Measurements from ENCODE around the gene MPZL2.

DNA sequence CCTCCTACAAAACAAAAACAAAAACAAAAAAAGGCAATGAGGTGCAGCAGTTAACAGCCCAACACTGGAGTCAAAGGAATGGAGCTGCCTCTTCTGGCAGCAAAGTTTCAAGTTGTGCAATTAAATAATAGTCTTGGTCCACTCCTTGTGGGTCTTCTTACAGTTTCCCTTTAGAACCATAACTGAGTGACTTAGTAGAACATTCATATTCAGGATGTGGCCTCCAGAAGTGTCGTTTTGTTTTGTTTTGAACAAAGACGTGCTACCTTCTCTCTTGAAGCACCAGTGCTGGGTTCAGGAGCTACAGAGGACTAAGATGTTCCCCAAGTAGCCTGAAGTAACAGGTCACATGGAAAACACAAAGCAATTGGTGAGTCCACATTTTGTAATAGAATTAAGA, 37.3 kb downstream of the MPZL2 start:
- TF ChIP-seq POLR2A (IDR thresholded peaks at IDR 0.05), result no peak
- TF ChIP-seq, protein P1, sequence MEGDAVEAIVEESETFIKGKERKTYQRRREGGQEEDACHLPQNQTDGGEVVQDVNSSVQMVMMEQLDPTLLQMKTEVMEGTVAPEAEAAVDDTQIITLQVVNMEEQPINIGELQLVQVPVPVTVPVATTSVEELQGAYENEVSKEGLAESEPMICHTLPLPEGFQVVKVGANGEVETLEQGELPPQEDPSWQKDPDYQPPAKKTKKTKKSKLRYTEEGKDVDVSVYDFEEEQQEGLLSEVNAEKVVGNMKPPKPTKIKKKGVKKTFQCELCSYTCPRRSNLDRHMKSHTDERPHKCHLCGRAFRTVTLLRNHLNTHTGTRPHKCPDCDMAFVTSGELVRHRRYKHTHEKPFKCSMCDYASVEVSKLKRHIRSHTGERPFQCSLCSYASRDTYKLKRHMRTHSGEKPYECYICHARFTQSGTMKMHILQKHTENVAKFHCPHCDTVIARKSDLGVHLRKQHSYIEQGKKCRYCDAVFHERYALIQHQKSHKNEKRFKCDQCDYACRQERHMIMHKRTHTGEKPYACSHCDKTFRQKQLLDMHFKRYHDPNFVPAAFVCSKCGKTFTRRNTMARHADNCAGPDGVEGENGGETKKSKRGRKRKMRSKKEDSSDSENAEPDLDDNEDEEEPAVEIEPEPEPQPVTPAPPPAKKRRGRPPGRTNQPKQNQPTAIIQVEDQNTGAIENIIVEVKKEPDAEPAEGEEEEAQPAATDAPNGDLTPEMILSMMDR (IDR thresholded peaks at IDR 0.05), result no peak
